ENCODE measurements around the gene NALCN.

NALCN gene

DNA sequence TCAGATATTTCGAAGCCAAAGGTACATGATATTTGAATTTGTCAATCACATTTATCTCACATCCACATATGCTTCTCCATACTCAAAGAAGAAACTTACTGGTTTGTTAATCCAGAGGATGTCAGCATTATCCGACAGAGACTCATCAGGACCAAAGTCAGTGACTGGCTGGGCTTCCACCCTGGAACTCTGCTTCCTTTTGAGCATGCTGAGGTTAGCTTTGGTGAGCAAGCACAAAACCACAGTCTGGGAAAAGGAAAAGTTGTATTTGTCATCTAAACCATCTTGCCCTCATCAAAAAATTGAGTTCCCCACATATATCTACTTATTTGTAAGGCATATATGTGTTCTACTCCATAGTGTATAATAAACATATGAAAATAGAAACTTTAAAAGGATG, 17.4 kb downstream of the NALCN start (continued):
- TF ChIP-seq ZNF549 (tag by site-specific recombination; IDR thresholded peaks at IDR 0.05) (no peak), ZBTB17 (tag by site-specific recombination; IDR thresholded peaks at IDR 0.05) (no peak), ZBTB48 (tag by site-specific recombination; IDR thresholded peaks at IDR 0.05) (no peak), ZNF138 (tag by site-specific recombination; IDR thresholded peaks at IDR 0.05; ENCODE audit: borderline replicate concordance) (no peak), ZNF558 (tag by site-specific recombination; IDR thresholded peaks at IDR 0.05) (no peak), ZNF433 (tag by site-specific recombination; IDR thresholded peaks at IDR 0.05; ENCODE audit: low read depth) (no peak), ZNF664 (tag by site-specific recombination; IDR thresholded peaks at IDR 0.05) (no peak), ZNF768 (tag by site-specific recombination; IDR thresholded peaks at IDR 0.05) (no peak), ZNF404 (tag by site-specific recombination; IDR thresholded peaks at IDR 0.05) (no peak)
- TF ChIP-seq, protein P1, sequence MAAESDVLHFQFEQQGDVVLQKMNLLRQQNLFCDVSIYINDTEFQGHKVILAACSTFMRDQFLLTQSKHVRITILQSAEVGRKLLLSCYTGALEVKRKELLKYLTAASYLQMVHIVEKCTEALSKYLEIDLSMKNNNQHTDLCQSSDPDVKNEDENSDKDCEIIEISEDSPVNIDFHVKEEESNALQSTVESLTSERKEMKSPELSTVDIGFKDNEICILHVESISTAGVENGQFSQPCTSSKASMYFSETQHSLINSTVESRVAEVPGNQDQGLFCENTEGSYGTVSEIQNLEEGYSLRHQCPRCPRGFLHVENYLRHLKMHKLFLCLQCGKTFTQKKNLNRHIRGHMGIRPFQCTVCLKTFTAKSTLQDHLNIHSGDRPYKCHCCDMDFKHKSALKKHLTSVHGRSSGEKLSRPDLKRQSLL (tag by site-specific recombination; IDR thresholded peaks at IDR 0.05): no peak

DNA sequence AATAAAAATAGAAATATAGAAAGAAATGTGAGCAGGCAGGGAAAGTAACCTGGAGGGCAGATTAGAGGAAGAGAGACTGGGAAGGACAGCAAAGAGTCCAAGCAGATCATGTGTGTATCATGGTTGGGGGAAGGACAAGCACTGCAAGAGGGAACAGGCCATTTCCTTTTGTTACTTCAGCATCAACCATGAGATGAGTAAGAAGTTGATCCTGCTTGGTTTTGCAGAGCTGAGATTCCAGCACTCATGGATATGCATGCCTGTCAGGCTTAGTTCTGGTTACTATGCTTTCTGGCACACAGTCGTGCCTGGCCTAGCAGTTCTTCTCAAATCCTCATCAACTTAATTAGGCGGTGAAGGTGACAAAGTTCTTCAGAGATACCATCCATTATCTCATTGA, 18.1 kb downstream of the NALCN start:
- POLR2A ChIA-PET: no interaction called here
- TF ChIP-seq ZNF530 (tag by site-specific recombination; IDR thresholded peaks at IDR 0.05; ENCODE audit: low read depth) (no peak), FEZF1 (tag by site-specific recombination; IDR thresholded peaks at IDR 0.05) (no peak), REPIN1 (tag by site-specific recombination; IDR thresholded peaks at IDR 0.05; ENCODE audit: low read depth) (no peak), ZNF548 (tag by site-specific recombination; IDR thresholded peaks at IDR 0.05) (no peak), ZNF391 (tag by site-specific recombination; IDR thresholded peaks at IDR 0.05; ENCODE audit: borderline replicate concordance, low read depth) (no peak), KLF1 (tag by site-specific recombination; IDR thresholded peaks at IDR 0.05) (no peak), PATZ1 (tag by site-specific recombination; IDR thresholded peaks at IDR 0.05) (no peak), ZFP3 (tag by site-specific recombination; IDR thresholded peaks at IDR 0.05; ENCODE audit: low read depth) (no peak), KLF16 (tag by site-specific recombination; IDR thresholded peaks at IDR 0.05) (no peak), ZNF114 (tag by site-specific recombination; IDR thresholded peaks at IDR 0.05) (no peak), ZBTB11 (tag by site-specific recombination; conservative IDR thresholded peaks at IDR 0.05; ENCODE audit: low read depth) (no peak), SCRT2 (tag by site-specific recombination; IDR thresholded peaks at IDR 0.05) (no peak), ZNF146 (tag by site-specific recombination; IDR thresholded peaks at IDR 0.05) (no peak)
- TF ChIP-seq, protein P2, sequence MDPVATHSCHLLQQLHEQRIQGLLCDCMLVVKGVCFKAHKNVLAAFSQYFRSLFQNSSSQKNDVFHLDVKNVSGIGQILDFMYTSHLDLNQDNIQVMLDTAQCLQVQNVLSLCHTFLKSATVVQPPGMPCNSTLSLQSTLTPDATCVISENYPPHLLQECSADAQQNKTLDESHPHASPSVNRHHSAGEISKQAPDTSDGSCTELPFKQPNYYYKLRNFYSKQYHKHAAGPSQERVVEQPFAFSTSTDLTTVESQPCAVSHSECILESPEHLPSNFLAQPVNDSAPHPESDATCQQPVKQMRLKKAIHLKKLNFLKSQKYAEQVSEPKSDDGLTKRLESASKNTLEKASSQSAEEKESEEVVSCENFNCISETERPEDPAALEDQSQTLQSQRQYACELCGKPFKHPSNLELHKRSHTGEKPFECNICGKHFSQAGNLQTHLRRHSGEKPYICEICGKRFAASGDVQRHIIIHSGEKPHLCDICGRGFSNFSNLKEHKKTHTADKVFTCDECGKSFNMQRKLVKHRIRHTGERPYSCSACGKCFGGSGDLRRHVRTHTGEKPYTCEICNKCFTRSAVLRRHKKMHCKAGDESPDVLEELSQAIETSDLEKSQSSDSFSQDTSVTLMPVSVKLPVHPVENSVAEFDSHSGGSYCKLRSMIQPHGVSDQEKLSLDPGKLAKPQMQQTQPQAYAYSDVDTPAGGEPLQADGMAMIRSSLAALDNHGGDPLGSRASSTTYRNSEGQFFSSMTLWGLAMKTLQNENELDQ (tag by site-specific recombination; IDR thresholded peaks at IDR 0.05; ENCODE audit: low read depth): no peak
- CTCF ChIA-PET: no interaction called here
- Histone ChIP-seq H3K9me3 (ENCODE audit: control insufficient read depth, insufficient read depth, low read depth, low read length) (no peaks in the 10 kb centered on the region), H3K4me1 (ENCODE audit: control insufficient read depth, insufficient read depth, low read length) (no peaks in the 10 kb centered on the region), H3K27ac (ENCODE audit: extremely low read depth, low read depth, low read length) (no peak overlapping the region), H3K36me3 (ENCODE audit: control insufficient read depth in 2 of 2, insufficient read depth in 1 of 2, low read length in 2 of 2) (no peaks in the 10 kb centered on the region), H3K4me3 (ENCODE audit: low read depth, low read length) (no peak overlapping the region)

All from HEK293 (cell line).